ENCODE results near the gene MREG.
A peak's percentile ranks its signal among the peaks of the same experiment; 100 is the strongest.
"Not testable (repeated sequence)": the region's sequence is repeated elsewhere in the genome, so short reads cannot be mapped to it uniquely, and the experiment has no call there.

MREG gene

GRCh38 chr2:215994911-215995310 is 18.4 kb downstream of the MREG start:
- TF ChIP-seq CTCF (IDR thresholded peaks at IDR 0.05; ENCODE audit: low read depth, low read length, missing control alignments): no peak
- in situ Hi-C loops (cut with HindIII; ENCODE audit: low pct_ligation_motif_present, low sequenced_read_pairs): no loop called here
- Histone ChIP-seq H3K27me3 (replicated peaks) (no peaks in the 10 kb centered on the region), H3K4me3 (ENCODE audit: low read depth, low read length) (no peak overlapping the region), H3K27ac (no peak overlapping the region), H3K36me3 (replicated peaks) (no peaks in the 10 kb centered on the region)
- DNase-seq: no peak

GRCh38 chr2:215988556-215989207 is 24.7 kb downstream of the MREG start:
- H3K4me3 ChIP-seq (ENCODE audit: low read depth, low read length); DNase-seq; in situ Hi-C loops (cut with HindIII; ENCODE audit: low pct_ligation_motif_present, low sequenced_read_pairs); H3K27ac ChIP-seq; H3K27me3 ChIP-seq (replicated peaks); H3K36me3 ChIP-seq (replicated peaks): not testable (repeated sequence)

- Histone ChIP-seq H3K36me3 (replicated peaks) (no peaks in the 10 kb centered on the region), H3K27me3 (replicated peaks) (no peaks in the 10 kb centered on the region), H3K27ac (no peak overlapping the region), H3K4me3 (ENCODE audit: low read depth, low read length) (no peak overlapping the region)
- in situ Hi-C loops (cut with HindIII; ENCODE audit: low pct_ligation_motif_present, low sequenced_read_pairs): no loop called here
- no peak for TF ChIP-seq CTCF (IDR thresholded peaks at IDR 0.05; ENCODE audit: low read depth, low read length, missing control alignments)
- no peak for DNase-seq
Measured at GRCh38 chr2:215985257-215985656, 28.1 kb downstream of the MREG start.

- DNase-seq: no peak
- no peak overlapping the region for H3K4me3 ChIP-seq (ENCODE audit: low read depth, low read length)
- no peak for TF ChIP-seq CTCF (IDR thresholded peaks at IDR 0.05; ENCODE audit: low read depth, low read length, missing control alignments)
- H3K27me3 ChIP-seq (replicated peaks): no peaks in the 10 kb centered on the region
- H3K36me3 ChIP-seq (replicated peaks): no peaks in the 10 kb centered on the region
- in situ Hi-C loops (cut with HindIII; ENCODE audit: low pct_ligation_motif_present, low sequenced_read_pairs): no loop called here
- no peak overlapping the region for H3K27ac ChIP-seq
Measured at GRCh38 chr2:215984661-215985060, 28.7 kb downstream of the MREG start.

- Histone ChIP-seq H3K4me3 (ENCODE audit: low read depth, low read length) (no peak overlapping the region), H3K27ac (no peak overlapping the region), H3K27me3 (replicated peaks) (no peaks in the 10 kb centered on the region), H3K36me3 (replicated peaks) (no peaks in the 10 kb centered on the region)
- in situ Hi-C loops (cut with HindIII; ENCODE audit: low pct_ligation_motif_present, low sequenced_read_pairs): no loop called here
- no peak for DNase-seq
- no peak for TF ChIP-seq CTCF (IDR thresholded peaks at IDR 0.05; ENCODE audit: low read depth, low read length, missing control alignments)
Measured at GRCh38 chr2:215983581-215984351, 29.6 kb downstream of the MREG start.

- TF ChIP-seq CTCF (IDR thresholded peaks at IDR 0.05; ENCODE audit: low read depth, low read length, missing control alignments): no peak
- Histone ChIP-seq H3K4me3 (ENCODE audit: low read depth, low read length) (no peak overlapping the region), H3K27me3 (replicated peaks) (no peaks in the 10 kb centered on the region), H3K36me3 (replicated peaks) (no peaks in the 10 kb centered on the region), H3K27ac (no peak overlapping the region)
- peak; percentile 84 for DNase-seq
- in situ Hi-C loops (cut with HindIII; ENCODE audit: low pct_ligation_motif_present, low sequenced_read_pairs): no loop called here
Measured at GRCh38 chr2:215982465-215982875, 30.9 kb downstream of the MREG start.
